GM21619 (cell line): ENCODE data around the gene RFC5.

Source experiments
- ATAC-seq: cut with Tn5 transposase; IDR thresholded peaks from one replicate; pipeline ENCODE4 v1.9.1; 2021; ENCODE audit not compliant: unreplicated experiment

The RFC5 gene

DNA sequence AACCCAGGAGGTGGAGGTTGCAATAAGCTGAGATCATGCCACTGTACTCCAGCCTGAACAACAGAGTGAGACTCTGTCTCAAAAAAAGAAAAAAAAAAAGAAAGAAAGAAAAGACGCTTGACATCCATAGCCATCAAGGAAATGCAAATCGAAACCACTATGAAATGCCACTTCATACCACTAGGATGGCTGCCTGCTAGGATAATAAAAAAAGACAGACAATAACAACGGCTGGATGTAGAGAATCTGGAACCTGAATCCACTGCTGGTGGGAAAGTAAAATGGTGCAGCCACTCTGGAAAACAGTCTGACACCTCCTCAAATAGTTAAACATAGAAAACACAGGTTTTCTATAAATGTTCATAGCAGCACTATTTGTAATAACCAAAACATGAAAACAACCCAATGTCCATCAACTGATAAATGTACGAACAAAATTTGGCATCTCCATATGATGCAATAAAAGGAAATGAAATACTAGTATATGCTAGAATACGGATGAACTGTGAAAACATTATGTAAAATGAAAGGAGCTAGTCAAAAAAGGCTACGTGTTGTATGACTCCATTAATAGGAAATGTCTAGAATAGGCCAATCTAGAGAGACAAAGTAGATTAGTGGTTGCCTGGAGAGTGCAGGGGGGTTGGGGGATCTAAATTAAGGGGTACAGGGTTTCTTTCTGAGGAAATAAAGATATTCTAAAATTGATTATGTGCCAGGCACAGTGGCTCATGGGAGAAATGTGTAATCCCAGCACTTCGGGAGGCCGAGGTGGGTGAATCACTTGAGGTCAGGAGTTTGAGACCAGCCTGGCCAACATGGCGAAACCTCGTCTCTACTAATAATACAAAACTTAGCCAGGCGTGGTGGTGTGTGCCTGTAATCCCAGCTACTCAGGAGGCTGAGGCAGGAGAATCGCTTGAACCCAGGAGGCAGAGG is 34.7 kb downstream of the RFC5 start:
- no peak for ATAC-seq

- no peak for ATAC-seq
These were observed 36.0 kb downstream of the RFC5 start for GRCh38 chr12:118052324-118053070.

GRCh38 chr12:118053071-118053985 is 36.8 kb downstream of the RFC5 start:
- ATAC-seq: no peak

- ATAC-seq: peak; percentile 82
These were observed 38.6 kb downstream of the RFC5 start for GRCh38 chr12:118055144-118055557.

DNA sequence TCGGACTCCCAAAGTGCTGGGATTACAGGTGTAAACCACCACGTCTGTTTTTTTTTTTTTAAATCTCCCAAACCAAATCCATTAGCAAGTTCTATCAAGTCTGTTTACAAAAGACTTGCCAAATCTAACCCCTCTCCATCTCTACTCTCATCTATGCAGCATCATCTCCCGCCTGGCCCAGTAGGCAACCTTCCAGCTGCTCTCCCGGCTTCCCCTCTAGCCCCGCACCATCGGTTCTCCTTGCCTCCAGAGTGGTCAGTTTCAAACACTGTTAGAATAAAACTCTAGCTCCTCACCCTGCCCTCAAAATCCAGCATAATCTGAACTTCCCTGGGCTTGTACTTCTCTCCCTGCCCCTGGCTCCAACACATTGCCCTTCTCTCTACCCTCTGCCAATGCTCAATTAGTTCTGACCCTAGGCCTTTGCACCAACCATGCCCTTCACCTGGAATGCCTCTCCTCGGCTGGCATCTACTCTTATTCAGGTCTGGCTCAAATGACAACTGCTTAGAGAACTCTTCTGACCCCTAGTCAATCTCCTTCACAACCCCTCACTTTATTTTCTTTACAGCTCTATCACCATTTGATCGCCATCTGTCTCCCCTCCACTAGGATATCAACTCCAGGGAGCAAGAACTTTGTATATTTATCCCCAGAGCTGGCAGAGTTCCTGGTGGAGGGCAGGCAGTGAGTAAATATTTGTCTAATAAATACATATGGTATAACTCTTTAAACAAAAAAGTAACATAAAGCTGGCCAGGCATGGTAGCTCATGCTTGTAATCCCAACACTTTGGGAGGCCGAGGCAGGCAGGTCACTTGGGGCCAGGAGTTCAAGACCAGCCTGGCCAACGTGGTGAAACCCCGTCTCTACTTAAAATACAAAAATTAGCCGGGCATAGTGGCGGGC is 39.6 kb downstream of the RFC5 start:
- no peak for ATAC-seq

GRCh38 chr12:118058227-118058626 is 41.7 kb downstream of the RFC5 start:
- no peak for ATAC-seq

- ATAC-seq: no peak
These were observed 42.4 kb downstream of the RFC5 start for GRCh38 chr12:118058881-118059280.

DNA sequence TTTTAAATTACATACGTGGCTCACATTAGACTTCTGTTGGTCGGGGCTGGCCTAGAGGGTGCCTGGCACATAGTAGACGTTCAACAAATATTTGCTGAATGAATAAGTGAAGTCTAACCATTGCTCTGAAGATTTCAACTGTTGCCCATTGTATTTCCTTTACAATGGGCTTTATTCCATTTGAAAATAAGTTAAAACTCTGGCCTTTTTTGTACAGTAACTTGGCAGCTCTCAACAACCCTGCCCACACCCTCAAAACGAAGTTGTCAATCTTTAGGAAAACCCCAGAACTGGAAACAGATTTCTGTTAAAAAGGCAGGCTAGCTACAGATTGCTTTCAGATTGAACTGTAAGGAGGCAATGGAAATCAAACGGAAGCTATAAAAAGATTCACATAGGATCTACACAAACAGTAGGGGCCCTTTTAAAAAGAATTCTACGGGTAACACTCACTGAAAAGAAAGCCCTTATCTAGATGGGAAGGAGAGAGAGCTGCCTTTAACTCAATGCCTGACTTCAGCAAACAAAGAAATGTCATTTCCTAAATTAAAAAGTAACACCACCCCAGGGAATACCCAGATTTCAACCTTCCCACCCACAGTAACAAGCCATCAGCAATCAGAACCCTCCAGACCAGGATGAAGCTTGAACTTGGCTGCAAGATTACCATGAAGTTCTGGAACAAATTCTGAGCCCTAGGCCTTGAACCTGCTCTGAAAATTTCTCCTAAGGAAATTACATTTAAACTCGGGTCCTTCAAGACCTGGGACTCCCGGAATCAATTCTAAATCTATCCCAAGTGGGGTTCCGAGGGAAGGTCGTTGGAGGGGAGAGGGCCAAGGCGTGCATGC is 43.1 kb downstream of the RFC5 start:
- no peak for ATAC-seq

- peak; percentile 36 for ATAC-seq
These were observed 44.0 kb downstream of the RFC5 start for GRCh38 chr12:118060301-118061010.

DNA sequence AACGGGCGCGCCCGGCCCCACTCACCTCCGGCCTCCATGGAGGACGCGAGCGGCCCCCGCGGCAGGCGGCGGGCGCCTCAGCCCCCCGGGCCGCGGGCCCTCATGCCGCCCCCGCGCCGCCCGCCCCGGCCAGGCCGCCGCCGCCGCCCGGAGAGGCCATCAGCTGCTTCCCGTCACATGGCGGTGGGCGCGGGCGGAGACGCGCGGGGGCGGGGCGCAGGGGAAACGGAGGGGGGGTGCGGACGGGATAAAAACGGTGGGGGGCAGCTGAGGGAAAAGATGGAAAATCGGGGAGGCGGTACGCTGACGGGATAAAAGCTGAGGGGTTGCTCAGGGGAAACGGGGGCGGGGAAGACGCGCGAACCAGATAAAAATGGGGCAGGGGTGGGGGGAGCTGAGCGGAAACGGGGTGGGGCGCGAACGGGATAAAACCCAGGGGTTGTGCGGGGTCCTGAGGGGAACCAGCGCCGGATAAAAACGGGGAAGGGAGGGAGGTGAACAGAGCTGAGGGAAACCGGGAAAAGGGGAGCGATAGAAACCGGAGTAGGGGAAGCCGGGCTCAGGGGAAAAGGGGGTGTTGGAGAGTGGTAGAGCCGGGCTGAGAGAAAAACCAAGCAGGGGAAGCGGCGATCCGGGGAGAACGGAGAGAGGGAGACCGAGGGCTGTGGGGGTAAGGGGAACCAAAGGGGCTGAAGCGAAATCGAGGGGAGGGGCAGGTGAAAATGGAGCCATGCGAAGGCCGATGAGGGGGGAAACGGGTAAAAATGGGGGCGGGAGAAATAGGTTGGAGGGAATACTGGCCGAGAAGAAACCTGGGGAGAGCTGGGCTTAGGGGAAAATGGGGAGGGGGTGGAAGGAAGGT is 44.7 kb downstream of the RFC5 start, which contains the start of gene WSB2:
Gene WSB2 (minus strand): TSS at position 169 of the 862 bp plus-strand sequence. CDS start 131 bp downstream, at position 38.
- ATAC-seq: peak; percentile 41

- ATAC-seq: no peak
These were observed 45.7 kb downstream of the RFC5 start for GRCh38 chr12:118061873-118062843.

DNA sequence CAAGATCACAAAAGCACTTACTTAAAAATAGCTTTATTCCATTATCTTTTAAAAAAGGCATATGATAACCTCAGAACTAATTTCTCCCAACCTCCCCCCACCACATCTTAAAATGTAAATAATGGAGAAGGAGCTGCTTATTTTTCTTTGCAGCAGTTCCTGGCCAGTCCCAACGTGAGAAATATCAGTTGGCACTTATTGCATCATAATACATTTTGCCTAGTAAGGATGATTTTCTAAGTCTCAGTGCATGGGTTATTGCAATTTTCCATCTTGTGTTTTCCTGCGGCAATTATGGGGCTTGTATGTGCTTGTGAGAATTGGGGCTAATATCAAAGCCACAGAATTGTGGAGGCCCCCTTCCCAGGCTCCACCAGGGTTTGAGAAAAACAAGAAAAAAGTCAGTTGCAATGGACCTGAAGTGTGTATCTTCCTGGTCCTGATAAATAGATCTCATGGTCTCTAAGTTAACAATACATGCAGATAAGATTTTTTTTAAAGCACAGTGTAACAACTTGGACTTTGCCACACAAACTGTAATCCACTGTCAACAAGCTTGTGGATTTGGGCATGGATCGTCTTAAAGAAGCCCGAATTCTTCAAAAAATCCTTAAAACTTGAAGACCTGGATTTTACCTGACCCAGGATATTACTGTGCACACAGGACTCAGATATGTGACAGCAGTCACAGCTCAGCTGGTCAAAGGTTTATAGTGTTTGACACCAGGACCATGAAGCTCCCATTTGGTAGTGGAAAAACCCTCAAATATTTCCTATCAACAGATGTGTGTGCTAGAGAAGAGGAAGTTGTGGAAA is 47.3 kb downstream of the RFC5 start:
- ATAC-seq: no peak

GRCh38 chr12:118064608-118065007 is 48.1 kb downstream of the RFC5 start:
- no peak for ATAC-seq

DNA sequence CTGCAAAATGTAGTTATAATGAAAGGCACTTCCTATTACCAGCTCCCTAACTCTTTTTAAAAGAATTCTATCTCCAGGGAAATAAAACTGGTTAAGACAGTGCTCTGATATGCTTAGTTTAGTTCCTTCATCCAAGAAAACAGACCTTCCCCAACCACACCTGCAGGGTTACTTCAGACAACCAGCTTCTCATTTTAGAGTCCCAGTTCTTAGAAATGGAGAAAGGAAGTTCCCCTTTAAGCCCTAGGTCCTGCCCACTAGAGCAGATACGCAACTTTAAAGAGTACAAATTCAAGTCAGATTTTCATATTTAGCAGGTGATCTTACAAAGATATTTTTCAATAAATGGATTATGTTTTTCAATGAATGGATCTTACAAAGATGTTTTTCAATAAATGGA is 48.9 kb downstream of the RFC5 start:
- ATAC-seq: no peak

DNA sequence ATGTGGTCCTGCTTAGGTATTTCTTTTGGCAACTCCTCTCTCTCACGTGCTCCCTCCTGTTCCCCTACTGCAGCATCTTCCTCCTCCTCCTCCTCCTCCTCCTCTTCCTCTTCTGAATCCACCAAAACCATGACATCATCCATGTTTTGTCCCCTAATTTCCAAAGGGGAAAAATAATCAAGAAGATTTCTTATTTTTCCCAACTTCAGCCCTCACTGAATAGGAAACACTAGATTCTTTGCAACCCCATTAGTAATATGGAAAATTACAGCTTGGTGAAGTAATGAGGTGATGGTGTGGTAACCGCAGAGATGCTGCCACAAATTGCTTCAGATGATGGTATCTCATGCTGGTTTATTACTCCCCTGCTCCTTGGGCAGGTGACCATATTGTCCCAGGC is 51.9 kb downstream of the RFC5 start:
- ATAC-seq: no peak
